WTC11 (cell line): ENCODE data around the gene OSGEP. TPM values are rescaled to one million over a fixed set of nuclear protein-coding genes. Genes with fewer than 3 reads are reported as not detected.

Source experiments
- ATAC-seq: fragments of 200-7000 bp; cut with Tn5 transposase; 2 replicates; pipeline ENCODE4 v1.10.0; 2021; ENCODE audit warnings: mild to moderate bottlenecking, moderate library complexity
- CTCF ChIA-PET: fragments of 300-600 bp; sonication (Branson Sonifier 250); formaldehyde crosslinking; loops from one replicate; lab custom pipeline; 2021; ENCODE audit warnings: antibody characterized with exemption; lab: Charles Lee
- POLR2A ChIA-PET: fragments of 350-600 bp; sonication (Branson Sonifier 250); formaldehyde crosslinking; loops from one replicate; lab custom pipeline; 2021; ENCODE audit warnings: antibody characterized with exemption; lab: Charles Lee
- DNase-seq: peaks from one replicate; pipeline ENCODE4 v3.0.0; 2021; ENCODE audit warnings: low spot score
- H3K27ac Mint-ChIP-seq: 2 replicates; pipeline ENCODE4 v1.8.0; 2021; ENCODE audit warnings: mixed read lengths
- H3K27me3 Mint-ChIP-seq: 2 replicates; pipeline ENCODE4 v1.8.0; 2021; ENCODE audit warnings: low read depth, mild to moderate bottlenecking, moderate library complexity, mixed read lengths
- H3K36me3 Mint-ChIP-seq: 2 replicates; pipeline ENCODE4 v1.8.0; 2021; ENCODE audit warnings: mixed read lengths
- H3K4me1 Mint-ChIP-seq: 2 replicates; pipeline ENCODE4 v1.8.0; 2022; ENCODE audit warnings: mixed read lengths
- H3K4me3 Mint-ChIP-seq: 2 replicates; pipeline ENCODE4 v1.8.0; 2021; ENCODE audit warnings: mild to moderate bottlenecking, moderate library complexity, mixed read lengths
- H3K9me3 Mint-ChIP-seq: 2 replicates; pipeline ENCODE4 v1.8.0; 2021; ENCODE audit warnings: mixed read lengths
- ARID4B ChIP-seq: sonication (generic); formaldehyde crosslinking; IDR thresholded peaks from 2 replicates; pipeline ENCODE4 v1.8.0; 2023; ENCODE audit warnings: missing genetic modification reagents, mild to moderate bottlenecking, borderline replicate concordance
- CBFB ChIP-seq: sonication (generic); formaldehyde crosslinking; IDR thresholded peaks from 2 replicates; pipeline ENCODE4 v1.8.1; 2022; ENCODE audit warnings: mild to moderate bottlenecking, low read depth, missing genetic modification reagents
- CTCF ChIP-seq: fragments of 200-600 bp; IDR thresholded peaks from 2 replicates; pipeline ENCODE4 v1.8.0; 2022; ENCODE audit warnings: antibody characterized with exemption
- ETV6 ChIP-seq: sonication (generic); formaldehyde crosslinking; IDR thresholded peaks from 2 replicates; pipeline ENCODE4 v1.8.1; 2022; ENCODE audit warnings: mild to moderate bottlenecking, missing genetic modification reagents
- FOXJ3 ChIP-seq: sonication (generic); formaldehyde crosslinking; IDR thresholded peaks from 2 replicates; pipeline ENCODE4 v1.9.0; 2021; ENCODE audit warnings: missing genetic modification reagents, mild to moderate bottlenecking, borderline replicate concordance
- GTF2I ChIP-seq: fragments of 250-450 bp; sonication (Bioruptor Pico); conservative IDR thresholded peaks from 2 replicates; pipeline ENCODE4 v1.4.0; 2021; ENCODE audit warnings: mild to moderate bottlenecking
- HMGA2 ChIP-seq: fragments of 250-450 bp; sonication (Bioruptor Pico); IDR thresholded peaks from 2 replicates; pipeline ENCODE4 v1.4.0; 2021; ENCODE audit warnings: mild to moderate bottlenecking, moderate library complexity
- HMGXB4 ChIP-seq: sonication (generic); formaldehyde crosslinking; IDR thresholded peaks from 2 replicates; pipeline ENCODE4 v1.8.1; 2023; ENCODE audit warnings: mild to moderate bottlenecking, moderate library complexity, missing genetic modification reagents
- IRF2 ChIP-seq: sonication (generic); formaldehyde crosslinking; IDR thresholded peaks from 2 replicates; pipeline ENCODE4 v1.8.0; 2022; ENCODE audit warnings: low read depth, missing genetic modification reagents, borderline replicate concordance
- JAZF1 ChIP-seq: fragments of 250-450 bp; sonication (Bioruptor Pico); IDR thresholded peaks from 2 replicates; pipeline ENCODE4 v1.9.0; 2021; ENCODE audit warnings: moderate library complexity, mild to moderate bottlenecking, inconsistent platforms
- JUN ChIP-seq: sonication (generic); formaldehyde crosslinking; IDR thresholded peaks from 2 replicates; pipeline ENCODE4 v1.8.0; 2023; ENCODE audit warnings: mild to moderate bottlenecking, missing genetic modification reagents
- MXD4 ChIP-seq: fragments of 250-450 bp; sonication (Bioruptor Pico); IDR thresholded peaks from 2 replicates; pipeline ENCODE4 v1.8.0; 2021; ENCODE audit warnings: mild to moderate bottlenecking, moderate library complexity, borderline replicate concordance
- NFE2L1 ChIP-seq: sonication (generic); formaldehyde crosslinking; IDR thresholded peaks from 2 replicates; pipeline ENCODE4 v1.8.1; 2023; ENCODE audit warnings: missing genetic modification reagents
- NR3C1 ChIP-seq: sonication (generic); formaldehyde crosslinking; conservative IDR thresholded peaks from 2 replicates; pipeline ENCODE4 v1.8.1; 2023; ENCODE audit warnings: low read depth, mild to moderate bottlenecking, missing genetic modification reagents
- PRRX2 ChIP-seq: fragments of 250-450 bp; sonication (Bioruptor Pico); IDR thresholded peaks from 2 replicates; pipeline ENCODE4 v1.8.0; 2021; ENCODE audit warnings: mild to moderate bottlenecking
- RELA ChIP-seq: sonication (generic); formaldehyde crosslinking; IDR thresholded peaks from 2 replicates; pipeline ENCODE4 v1.8.1; 2022; ENCODE audit warnings: missing genetic modification reagents, mild to moderate bottlenecking, borderline replicate concordance
- SMAD3 ChIP-seq: sonication (generic); formaldehyde crosslinking; IDR thresholded peaks from 2 replicates; pipeline ENCODE4 v1.8.0; 2022; ENCODE audit warnings: missing genetic modification reagents, mild to moderate bottlenecking, borderline replicate concordance
- SMAD4 ChIP-seq: sonication (generic); formaldehyde crosslinking; IDR thresholded peaks from 2 replicates; pipeline ENCODE4 v1.8.0; 2022; ENCODE audit warnings: mild to moderate bottlenecking, missing genetic modification reagents
- ZNF263 ChIP-seq: sonication (generic); formaldehyde crosslinking; IDR thresholded peaks from 2 replicates; pipeline ENCODE4 v1.8.1; 2022; ENCODE audit warnings: low read depth, mild to moderate bottlenecking, moderate library complexity, missing genetic modification reagents
- ZNF396 ChIP-seq: fragments of 250-450 bp; sonication (Bioruptor Pico); IDR thresholded peaks from 2 replicates; pipeline ENCODE4 v1.8.0; 2021; ENCODE audit warnings: mild to moderate bottlenecking, moderate library complexity, borderline replicate concordance
- ZNF423 ChIP-seq: fragments of 250-450 bp; sonication (Bioruptor Pico); IDR thresholded peaks from 2 replicates; pipeline ENCODE4 v2.1.2; 2022; ENCODE audit warnings: mild to moderate bottlenecking, moderate library complexity
- total RNA-seq: library from RNA; stranded (reverse); gene quantifications from 3 replicates; pipeline ENCODE4 v1.2.3, GENCODE V29; 2021
- TF ChIP-seq, protein P1 (sequence below): sonication (generic); formaldehyde crosslinking; IDR thresholded peaks from 2 replicates; pipeline ENCODE4 v1.8.0; 2022; ENCODE audit warnings: mild to moderate bottlenecking, missing genetic modification reagents
- TF ChIP-seq, protein P2 (sequence below): sonication (generic); formaldehyde crosslinking; IDR thresholded peaks from 2 replicates; pipeline ENCODE4 v1.8.1; 2022; ENCODE audit warnings: low read depth, missing genetic modification reagents, borderline replicate concordance
- TF ChIP-seq, protein P3 (sequence below): sonication (generic); formaldehyde crosslinking; IDR thresholded peaks from 2 replicates; pipeline ENCODE4 v1.8.1; 2023; ENCODE audit warnings: mild to moderate bottlenecking, missing genetic modification reagents, moderate library complexity

The OSGEP gene
- total RNA-seq, 1 experiment from 2014 or later: 40.0 TPM

DNA sequence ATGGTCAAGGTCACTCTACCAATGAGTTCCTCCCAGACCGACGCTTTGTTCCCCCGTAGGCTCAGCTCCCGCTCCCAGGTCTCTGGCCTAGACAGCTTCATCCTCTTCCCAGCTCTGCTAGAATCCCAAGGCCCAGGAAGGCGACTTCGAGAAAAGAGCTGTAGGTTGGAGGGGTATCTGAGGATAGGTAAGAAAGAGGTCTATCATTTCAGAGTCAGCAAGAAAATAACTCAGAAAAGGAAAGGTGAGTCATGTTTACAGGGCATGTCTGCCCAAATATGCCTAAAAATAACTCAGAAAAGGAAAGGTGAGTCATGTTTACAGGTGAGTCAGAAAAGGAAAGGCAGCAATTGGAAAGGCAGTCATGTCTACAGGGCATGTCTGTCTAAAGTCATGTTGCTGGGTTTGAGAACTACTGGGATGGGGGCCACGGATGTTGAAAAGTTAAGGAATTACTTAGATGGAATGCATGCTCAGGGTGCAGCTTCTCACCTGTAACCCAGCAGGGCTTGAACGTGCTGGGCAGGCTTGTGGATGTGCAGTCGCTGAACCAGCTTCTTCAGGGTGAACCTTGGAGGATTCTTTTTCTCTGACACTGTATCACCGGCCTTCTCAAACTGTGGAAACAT lies 53.5 kb downstream of the OSGEP start:
- H3K27ac Mint-ChIP-seq: no peak overlapping the region
- H3K4me1 Mint-ChIP-seq: no peaks in the 10 kb centered on the region
- peaks cover 25% of the 10 kb centered on the region for H3K36me3 Mint-ChIP-seq
- H3K27me3 Mint-ChIP-seq: no peaks in the 10 kb centered on the region
- ChIA-PET POLR2A (no interaction called here), CTCF (no interaction called here)
- no peaks in the 10 kb centered on the region for H3K9me3 Mint-ChIP-seq
- H3K4me3 Mint-ChIP-seq: no peak overlapping the region
- TF ChIP-seq ETV6 (CRISPR knock-in tag) (no peak), MXD4 (no peak), CTCF (no peak), HMGXB4 (CRISPR knock-in tag) (no peak), GTF2I (no peak), PRRX2 (CRISPR knock-in tag) (no peak), CBFB (CRISPR knock-in tag) (no peak), HMGA2 (CRISPR knock-in tag) (no peak), ZNF263 (no peak), IRF2 (CRISPR knock-in tag) (no peak), ARID4B (CRISPR knock-in tag) (no peak), NR3C1 (CRISPR knock-in tag) (no peak), FOXJ3 (no peak), NFE2L1 (CRISPR knock-in tag) (no peak), ZNF423 (CRISPR knock-in tag) (no peak), SMAD3 (no peak), ZNF396 (CRISPR knock-in tag) (no peak)
- TF ChIP-seq, protein P1, sequence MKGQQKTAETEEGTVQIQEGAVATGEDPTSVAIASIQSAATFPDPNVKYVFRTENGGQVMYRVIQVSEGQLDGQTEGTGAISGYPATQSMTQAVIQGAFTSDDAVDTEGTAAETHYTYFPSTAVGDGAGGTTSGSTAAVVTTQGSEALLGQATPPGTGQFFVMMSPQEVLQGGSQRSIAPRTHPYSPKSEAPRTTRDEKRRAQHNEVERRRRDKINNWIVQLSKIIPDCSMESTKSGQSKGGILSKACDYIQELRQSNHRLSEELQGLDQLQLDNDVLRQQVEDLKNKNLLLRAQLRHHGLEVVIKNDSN (CRISPR knock-in tag): no peak
- TF ChIP-seq, all 79 proteins: peak for 0
- DNase-seq (no peak), ATAC-seq (no peak)

DNA sequence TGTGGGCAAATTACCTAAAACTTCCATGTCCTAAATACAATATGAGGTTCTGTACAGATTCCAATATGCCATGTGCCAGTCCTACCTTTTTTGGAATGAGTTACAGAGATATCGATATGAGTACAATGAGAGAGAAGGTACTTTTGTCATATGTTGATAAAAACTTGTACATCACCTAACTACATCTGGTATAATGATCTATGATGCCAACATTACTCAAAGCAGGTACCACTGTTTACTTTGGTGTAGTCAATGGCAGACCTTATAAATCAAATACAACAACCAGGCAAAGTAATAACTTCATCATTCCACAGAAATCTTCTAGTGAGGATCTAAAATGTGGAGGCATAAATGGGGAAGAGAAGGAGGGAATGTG lies 54.0 kb downstream of the OSGEP start:
- DNase-seq: no peak
- H3K36me3 Mint-ChIP-seq: peaks cover 26% of the 10 kb centered on the region
- H3K27me3 Mint-ChIP-seq: no peaks in the 10 kb centered on the region
- no peaks in the 10 kb centered on the region for H3K4me1 Mint-ChIP-seq
- H3K9me3 Mint-ChIP-seq: no peaks in the 10 kb centered on the region
- H3K4me3 Mint-ChIP-seq: no peak overlapping the region
- ChIA-PET CTCF (no interaction called here), POLR2A (no interaction called here)
- ATAC-seq: no peak
- no peak overlapping the region for H3K27ac Mint-ChIP-seq
- TF ChIP-seq, protein P2, sequence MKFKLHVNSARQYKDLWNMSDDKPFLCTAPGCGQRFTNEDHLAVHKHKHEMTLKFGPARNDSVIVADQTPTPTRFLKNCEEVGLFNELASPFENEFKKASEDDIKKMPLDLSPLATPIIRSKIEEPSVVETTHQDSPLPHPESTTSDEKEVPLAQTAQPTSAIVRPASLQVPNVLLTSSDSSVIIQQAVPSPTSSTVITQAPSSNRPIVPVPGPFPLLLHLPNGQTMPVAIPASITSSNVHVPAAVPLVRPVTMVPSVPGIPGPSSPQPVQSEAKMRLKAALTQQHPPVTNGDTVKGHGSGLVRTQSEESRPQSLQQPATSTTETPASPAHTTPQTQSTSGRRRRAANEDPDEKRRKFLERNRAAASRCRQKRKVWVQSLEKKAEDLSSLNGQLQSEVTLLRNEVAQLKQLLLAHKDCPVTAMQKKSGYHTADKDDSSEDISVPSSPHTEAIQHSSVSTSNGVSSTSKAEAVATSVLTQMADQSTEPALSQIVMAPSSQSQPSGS (CRISPR knock-in tag): no peak
- TF ChIP-seq RELA (CRISPR knock-in tag): no peak
- no peak for TF ChIP-seq JUN
- TF ChIP-seq SMAD4 (CRISPR knock-in tag): no peak
- TF ChIP-seq HMGXB4 (CRISPR knock-in tag): no peak
- no peak for TF ChIP-seq JAZF1 (CRISPR knock-in tag)
- TF ChIP-seq, protein P3, sequence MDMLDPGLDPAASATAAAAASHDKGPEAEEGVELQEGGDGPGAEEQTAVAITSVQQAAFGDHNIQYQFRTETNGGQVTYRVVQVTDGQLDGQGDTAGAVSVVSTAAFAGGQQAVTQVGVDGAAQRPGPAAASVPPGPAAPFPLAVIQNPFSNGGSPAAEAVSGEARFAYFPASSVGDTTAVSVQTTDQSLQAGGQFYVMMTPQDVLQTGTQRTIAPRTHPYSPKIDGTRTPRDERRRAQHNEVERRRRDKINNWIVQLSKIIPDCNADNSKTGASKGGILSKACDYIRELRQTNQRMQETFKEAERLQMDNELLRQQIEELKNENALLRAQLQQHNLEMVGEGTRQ (CRISPR knock-in tag): no peak
